OCI-LY1 (cell line): ENCODE results near the gene RNU7-1.

Experiments used
- CTCF ChIP-seq: fragments of 200-600 bp; sonication (generic), shearing (Covaris generic); IDR thresholded peaks from 2 replicates; pipeline ENCODE4 v1.5.1; 2017; ENCODE audit warnings: mild to moderate bottlenecking, antibody characterized with exemption, low read length, moderate library complexity, mixed read lengths
- EZH2 ChIP-seq: fragments of 200-600 bp; sonication (generic), shearing (Covaris generic); IDR thresholded peaks from 2 replicates; pipeline ENCODE4 v1.8.0; 2017; ENCODE audit warnings: borderline replicate concordance, mixed run types, mild to moderate bottlenecking, antibody characterized with exemption, low read length, moderate library complexity, mixed read lengths

- TF ChIP-seq CTCF = no peak
- no peak for TF ChIP-seq EZH2
Observed at GRCh38 chr12:6978188-6978587, 34.6 kb downstream of the RNU7-1 start.
